ENCODE results near the gene MYMX. TPM values are rescaled to one million over a fixed set of nuclear protein-coding genes. Genes with fewer than 3 reads are reported as not detected.

MYMX gene
- polyA plus RNA-seq, 1 donor from 2014 or later, result not detected

GRCh38 chr6:44189257-44189656 lies 27.5 kb upstream of the MYMX start:
- H3K27me3 ChIP-seq (ENCODE audit: insufficient read depth, low read depth, low read length), result no peaks in the 10 kb centered on the region
- no peak overlapping the region for H3K4me3 ChIP-seq (ENCODE audit: low read length)
- no peak overlapping the region for H2AFZ ChIP-seq (ENCODE audit: low read depth, low read length)
- H3K9me3 ChIP-seq (ENCODE audit: low read length), result no peaks in the 10 kb centered on the region
- no peak overlapping the region for H3K27ac ChIP-seq (ENCODE audit: low read length)
- H3K9ac ChIP-seq (ENCODE audit: low read length), result no peak overlapping the region
- H3K79me2 ChIP-seq (replicated peaks; ENCODE audit: insufficient read depth, low read length), result no peaks in the 10 kb centered on the region
- no peaks in the 10 kb centered on the region for H3K9me2 ChIP-seq (ENCODE audit: insufficient read depth, low read length)
- no peaks in the 10 kb centered on the region for H3F3A ChIP-seq (ENCODE audit: insufficient read depth, low read length, poor library complexity, severe bottlenecking)
- H3K4me2 ChIP-seq (ENCODE audit: low read length), result no peak overlapping the region
- no peaks in the 10 kb centered on the region for H4K20me1 ChIP-seq (ENCODE audit: insufficient read depth)
- no peaks in the 10 kb centered on the region for H3K36me3 ChIP-seq (ENCODE audit: insufficient read depth, low read length)
- TF ChIP-seq, protein P1, sequence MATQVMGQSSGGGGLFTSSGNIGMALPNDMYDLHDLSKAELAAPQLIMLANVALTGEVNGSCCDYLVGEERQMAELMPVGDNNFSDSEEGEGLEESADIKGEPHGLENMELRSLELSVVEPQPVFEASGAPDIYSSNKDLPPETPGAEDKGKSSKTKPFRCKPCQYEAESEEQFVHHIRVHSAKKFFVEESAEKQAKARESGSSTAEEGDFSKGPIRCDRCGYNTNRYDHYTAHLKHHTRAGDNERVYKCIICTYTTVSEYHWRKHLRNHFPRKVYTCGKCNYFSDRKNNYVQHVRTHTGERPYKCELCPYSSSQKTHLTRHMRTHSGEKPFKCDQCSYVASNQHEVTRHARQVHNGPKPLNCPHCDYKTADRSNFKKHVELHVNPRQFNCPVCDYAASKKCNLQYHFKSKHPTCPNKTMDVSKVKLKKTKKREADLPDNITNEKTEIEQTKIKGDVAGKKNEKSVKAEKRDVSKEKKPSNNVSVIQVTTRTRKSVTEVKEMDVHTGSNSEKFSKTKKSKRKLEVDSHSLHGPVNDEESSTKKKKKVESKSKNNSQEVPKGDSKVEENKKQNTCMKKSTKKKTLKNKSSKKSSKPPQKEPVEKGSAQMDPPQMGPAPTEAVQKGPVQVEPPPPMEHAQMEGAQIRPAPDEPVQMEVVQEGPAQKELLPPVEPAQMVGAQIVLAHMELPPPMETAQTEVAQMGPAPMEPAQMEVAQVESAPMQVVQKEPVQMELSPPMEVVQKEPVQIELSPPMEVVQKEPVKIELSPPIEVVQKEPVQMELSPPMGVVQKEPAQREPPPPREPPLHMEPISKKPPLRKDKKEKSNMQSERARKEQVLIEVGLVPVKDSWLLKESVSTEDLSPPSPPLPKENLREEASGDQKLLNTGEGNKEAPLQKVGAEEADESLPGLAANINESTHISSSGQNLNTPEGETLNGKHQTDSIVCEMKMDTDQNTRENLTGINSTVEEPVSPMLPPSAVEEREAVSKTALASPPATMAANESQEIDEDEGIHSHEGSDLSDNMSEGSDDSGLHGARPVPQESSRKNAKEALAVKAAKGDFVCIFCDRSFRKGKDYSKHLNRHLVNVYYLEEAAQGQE (IDR thresholded peaks at IDR 0.05; ENCODE audit: borderline replicate concordance), result no peak
- no peak for TF ChIP-seq EZH2 (IDR thresholded peaks at IDR 0.05; ENCODE audit: borderline replicate concordance, insufficient read depth, low read length, poor library complexity, severe bottlenecking)
- no peak for TF ChIP-seq TAF1 (IDR thresholded peaks at IDR 0.05; ENCODE audit: low read depth)
- no peak for TF ChIP-seq CTCF (IDR thresholded peaks at IDR 0.05; ENCODE audit: poor library complexity, severe bottlenecking)
- TF ChIP-seq RAD21 (conservative IDR thresholded peaks at IDR 0.05), result no peak
- TF ChIP-seq EP300 (conservative IDR thresholded peaks at IDR 0.05; ENCODE audit: poor library complexity, severe bottlenecking), result no peak
- TF ChIP-seq SMC3 (conservative IDR thresholded peaks at IDR 0.05; ENCODE audit: poor library complexity), result no peak
- no peak for TF ChIP-seq MXI1 (conservative IDR thresholded peaks at IDR 0.05; ENCODE audit: poor library complexity, severe bottlenecking)
- TF ChIP-seq POLR2AphosphoS5 (IDR thresholded peaks at IDR 0.05), result no peak

DNA sequence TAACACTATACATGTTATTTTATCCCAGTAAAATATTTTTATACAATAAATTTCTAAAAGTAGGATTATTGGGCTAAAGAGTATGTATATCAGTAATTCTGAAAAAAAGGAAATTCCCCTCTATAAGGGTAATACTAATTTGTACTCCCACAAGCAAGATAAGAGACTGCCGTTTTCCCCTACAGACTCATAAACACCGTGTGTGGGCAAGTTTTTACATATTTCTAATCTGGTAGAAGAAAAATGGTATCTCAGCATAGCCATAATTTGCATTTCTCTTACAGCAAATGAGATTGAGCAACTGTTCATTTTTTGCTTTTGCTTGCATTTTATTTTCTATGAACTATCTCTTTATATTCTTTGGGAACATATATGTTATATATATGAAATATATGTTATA lies 26.0 kb upstream of the MYMX start:
- no peaks in the 10 kb centered on the region for H3F3A ChIP-seq (ENCODE audit: insufficient read depth, low read length, poor library complexity, severe bottlenecking)
- TF ChIP-seq CTCF (IDR thresholded peaks at IDR 0.05; ENCODE audit: poor library complexity, severe bottlenecking) (no peak), SMC3 (conservative IDR thresholded peaks at IDR 0.05; ENCODE audit: poor library complexity) (no peak), MXI1 (conservative IDR thresholded peaks at IDR 0.05; ENCODE audit: poor library complexity, severe bottlenecking) (no peak), EZH2 (IDR thresholded peaks at IDR 0.05; ENCODE audit: borderline replicate concordance, insufficient read depth, low read length, poor library complexity, severe bottlenecking) (no peak), EP300 (conservative IDR thresholded peaks at IDR 0.05; ENCODE audit: poor library complexity, severe bottlenecking) (no peak), TAF1 (IDR thresholded peaks at IDR 0.05; ENCODE audit: low read depth) (no peak), RAD21 (conservative IDR thresholded peaks at IDR 0.05) (no peak), POLR2AphosphoS5 (IDR thresholded peaks at IDR 0.05) (no peak)
- TF ChIP-seq, protein P1 (IDR thresholded peaks at IDR 0.05; ENCODE audit: borderline replicate concordance), result no peak
- no peaks in the 10 kb centered on the region for H3K27me3 ChIP-seq (ENCODE audit: insufficient read depth, low read depth, low read length)
- H3K79me2 ChIP-seq (replicated peaks; ENCODE audit: insufficient read depth, low read length), result no peaks in the 10 kb centered on the region
- no peak overlapping the region for H2AFZ ChIP-seq (ENCODE audit: low read depth, low read length)
- no peaks in the 10 kb centered on the region for H3K9me3 ChIP-seq (ENCODE audit: low read length)
- H3K9ac ChIP-seq (ENCODE audit: low read length), result no peak overlapping the region
- no peak overlapping the region for H3K27ac ChIP-seq (ENCODE audit: low read length)
- H3K9me2 ChIP-seq (ENCODE audit: insufficient read depth, low read length), result no peaks in the 10 kb centered on the region
- no peaks in the 10 kb centered on the region for H3K36me3 ChIP-seq (ENCODE audit: insufficient read depth, low read length)
- H4K20me1 ChIP-seq (ENCODE audit: insufficient read depth), result no peaks in the 10 kb centered on the region
- H3K4me3 ChIP-seq (ENCODE audit: low read length), result no peak overlapping the region
- H3K4me2 ChIP-seq (ENCODE audit: low read length), result no peak overlapping the region

Data from neural cell (in vitro differentiated cells).